PC-9 (cell line): Measurements from ENCODE around the gene MAPK1. TPM values are rescaled to one million over a fixed set of nuclear protein-coding genes. Genes with fewer than 3 reads are reported as not detected.
"Not testable (repeated sequence)": the region's sequence is repeated elsewhere in the genome, so short reads cannot be mapped to it uniquely, and the experiment has no call there.

Source experiments
- BruUV-seq: library from RNA; stranded (reverse); fragments of 400-500 nt; replicated peaks from 2 replicates; lab custom pipeline; 2021; lab: Mats Ljungman, UMichigan
- CTCF ChIA-PET: fragments of 300-600 bp; sonication (Branson Sonifier 250); formaldehyde crosslinking; loops from one replicate; lab custom pipeline; 2022; ENCODE audit warnings: antibody characterized with exemption; lab: Charles Lee
- POLR2A ChIA-PET: fragments of 300-600 bp; sonication (Branson Sonifier 250); formaldehyde crosslinking; loops from one replicate; lab custom pipeline; 2022; ENCODE audit warnings: antibody characterized with exemption; ENCODE audit not compliant: unreplicated experiment; lab: Charles Lee
- DNase-seq, 2 experiments: peaks; one replicate each; pipeline versions ENCODE4 v3.0.0 to v3.0.0-alpha.2; 2015 to 2022; ENCODE audit warnings: mixed read lengths in 1 of 2
- H2AFZ ChIP-seq: fragments of 200-600 bp; sonication (generic); 2 replicates; pipeline ENCODE4 v1.8.1; 2017; ENCODE audit warnings: antibody characterized with exemption
- H3F3A ChIP-seq: fragments of 200-600 bp; sonication (generic); 2 replicates; pipeline ENCODE4 v1.8.1; 2017; ENCODE audit warnings: antibody characterized with exemption, mild to moderate bottlenecking, low read depth; ENCODE audit not compliant: insufficient read depth
- H3K27ac ChIP-seq: fragments of 200-600 bp; sonication (generic); 2 replicates; pipeline ENCODE4 v1.6.1; 2016; ENCODE audit warnings: mixed run types
- H3K27me3 ChIP-seq: fragments of 200-600 bp; sonication (generic); 2 replicates; pipeline ENCODE4 v1.6.1; 2016; ENCODE audit warnings: low read depth, mixed run types; ENCODE audit not compliant: insufficient read depth
- H3K36me3 ChIP-seq: fragments of 200-600 bp; sonication (generic); 2 replicates; pipeline ENCODE4 v1.6.1; 2016; ENCODE audit warnings: low read depth, mixed run types
- H3K4me1 ChIP-seq: fragments of 200-600 bp; sonication (generic); replicated peaks from 2 replicates; pipeline ENCODE4 v1.6.1; 2016; ENCODE audit warnings: mixed run types; ENCODE audit not compliant: insufficient read depth
- H3K4me2 ChIP-seq: fragments of 200-600 bp; sonication (generic); 2 replicates; pipeline ENCODE4 v1.6.1; 2017; ENCODE audit warnings: mixed run types
- H3K4me3 ChIP-seq: fragments of 200-600 bp; sonication (generic); 2 replicates; pipeline ENCODE4 v1.6.1; 2016; ENCODE audit warnings: mixed run types
- H3K79me2 ChIP-seq: fragments of 200-600 bp; sonication (generic); 2 replicates; pipeline ENCODE4 v1.6.1; 2017; ENCODE audit warnings: low read depth, mixed run types
- H3K9me2 ChIP-seq: fragments of 200-600 bp; sonication (generic); 2 replicates; pipeline ENCODE4 v1.8.1; 2017; ENCODE audit warnings: mild to moderate bottlenecking; ENCODE audit not compliant: insufficient read depth
- H3K9me3 ChIP-seq: fragments of 200-600 bp; sonication (generic); 2 replicates; pipeline ENCODE4 v1.8.1; 2016; ENCODE audit warnings: low read depth; ENCODE audit not compliant: insufficient read depth
- H4K20me1 ChIP-seq: fragments of 200-600 bp; sonication (generic); 2 replicates; pipeline ENCODE4 v1.8.1; 2017; ENCODE audit not compliant: insufficient read depth
- EZH2 ChIP-seq: fragments of 200-600 bp; sonication (generic); IDR thresholded peaks from 2 replicates; pipeline ENCODE4 v1.8.0; 2017; ENCODE audit warnings: antibody characterized with exemption, low read depth
- intact Hi-C: fragments of 100-400 bp; cut with micrococcal nuclease; formaldehyde crosslinking; loops from one replicate; pipeline ENCODE4 v1.10.0; 2022; ENCODE audit not compliant: unreplicated experiment
- total RNA-seq: library from RNA; stranded (reverse); gene quantifications from 2 replicates; pipeline ENCODE4 v1.2.3, GENCODE V29; 2021
- TF ChIP-seq, protein P1 (sequence below): fragments of 200-600 bp; sonication (generic); conservative IDR thresholded peaks from 2 replicates; pipeline ENCODE4 v1.6.1; 2017; ENCODE audit warnings: mixed run types, antibody characterized with exemption, mild to moderate bottlenecking, moderate library complexity

Gene MAPK1
- total RNA-seq, 1 experiment from 2014 or later: 82.8 TPM

GRCh38 chr22:21909871-21910270 lies 42.4 kb upstream of the MAPK1 start:
- H3K9me2 ChIP-seq: no peaks in the 10 kb centered on the region
- no peak overlapping the region for H3K4me3 ChIP-seq
- no peak overlapping the region for H2AFZ ChIP-seq
- no peak for TF ChIP-seq EZH2
- TF ChIP-seq, protein P1, sequence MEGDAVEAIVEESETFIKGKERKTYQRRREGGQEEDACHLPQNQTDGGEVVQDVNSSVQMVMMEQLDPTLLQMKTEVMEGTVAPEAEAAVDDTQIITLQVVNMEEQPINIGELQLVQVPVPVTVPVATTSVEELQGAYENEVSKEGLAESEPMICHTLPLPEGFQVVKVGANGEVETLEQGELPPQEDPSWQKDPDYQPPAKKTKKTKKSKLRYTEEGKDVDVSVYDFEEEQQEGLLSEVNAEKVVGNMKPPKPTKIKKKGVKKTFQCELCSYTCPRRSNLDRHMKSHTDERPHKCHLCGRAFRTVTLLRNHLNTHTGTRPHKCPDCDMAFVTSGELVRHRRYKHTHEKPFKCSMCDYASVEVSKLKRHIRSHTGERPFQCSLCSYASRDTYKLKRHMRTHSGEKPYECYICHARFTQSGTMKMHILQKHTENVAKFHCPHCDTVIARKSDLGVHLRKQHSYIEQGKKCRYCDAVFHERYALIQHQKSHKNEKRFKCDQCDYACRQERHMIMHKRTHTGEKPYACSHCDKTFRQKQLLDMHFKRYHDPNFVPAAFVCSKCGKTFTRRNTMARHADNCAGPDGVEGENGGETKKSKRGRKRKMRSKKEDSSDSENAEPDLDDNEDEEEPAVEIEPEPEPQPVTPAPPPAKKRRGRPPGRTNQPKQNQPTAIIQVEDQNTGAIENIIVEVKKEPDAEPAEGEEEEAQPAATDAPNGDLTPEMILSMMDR: no peak
- H3F3A ChIP-seq: no peaks in the 10 kb centered on the region
- CTCF ChIA-PET: no interaction called here
- H3K27me3 ChIP-seq: no peaks in the 10 kb centered on the region
- DNase-seq: no peak
- POLR2A ChIA-PET: no interaction called here
- no peak overlapping the region for H3K27ac ChIP-seq
- H3K36me3 ChIP-seq: no peaks in the 10 kb centered on the region
- H4K20me1 ChIP-seq: no peaks in the 10 kb centered on the region
- H3K4me2 ChIP-seq: no peak overlapping the region
- intact Hi-C loops: no loop called here
- no peaks in the 10 kb centered on the region for H3K9me3 ChIP-seq
- no peaks in the 10 kb centered on the region for H3K79me2 ChIP-seq
- no peaks in the 10 kb centered on the region for H3K4me1 ChIP-seq
- BruUV-seq: no TSS peak

DNA sequence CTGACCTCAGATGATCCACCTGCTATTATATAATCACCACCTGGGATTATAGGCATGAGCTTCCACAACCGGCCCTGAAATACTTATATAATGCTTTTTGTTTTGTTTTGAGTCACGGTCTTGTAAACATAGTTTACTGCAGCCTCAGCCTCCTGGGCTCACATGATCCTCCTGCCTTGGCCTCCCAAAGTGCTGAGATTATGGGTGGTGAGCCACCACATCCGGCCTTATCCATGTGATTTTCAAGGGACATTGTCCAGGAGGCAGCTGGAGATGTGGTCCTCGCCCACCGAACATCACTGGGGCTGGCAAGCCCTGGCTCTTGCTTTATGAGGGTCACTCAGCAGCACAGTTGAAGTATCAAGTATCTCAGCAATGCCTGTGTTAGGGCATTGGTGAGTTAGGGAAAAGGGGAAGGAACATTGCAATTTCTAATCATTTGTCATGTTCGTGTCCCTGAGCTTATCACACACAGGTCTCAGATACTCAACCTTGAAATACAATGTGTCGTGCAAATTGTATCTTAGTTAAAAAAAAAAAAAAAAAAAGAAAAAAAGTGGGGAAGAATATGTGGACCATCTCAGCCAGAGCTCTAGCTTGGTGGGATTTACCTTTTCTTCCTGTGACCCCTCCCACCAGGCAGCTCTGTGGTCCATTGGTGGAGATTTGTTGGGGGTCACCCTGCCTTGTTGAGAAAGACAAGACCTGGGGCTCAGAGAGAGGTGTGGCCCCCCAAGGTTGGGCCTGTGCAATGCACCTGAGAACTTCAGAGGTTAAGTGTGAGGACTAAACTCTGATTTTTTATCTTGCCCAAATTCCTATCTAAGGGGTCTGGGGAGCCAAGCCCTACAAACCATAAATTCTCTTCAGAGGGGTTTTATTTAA lies 40.4 kb upstream of the MAPK1 start:
- TF ChIP-seq, protein P1: no peak
- no peak for TF ChIP-seq EZH2
- no peak overlapping the region for H3K4me3 ChIP-seq
- ChIA-PET POLR2A (no interaction called here), CTCF (no interaction called here)
- no peaks in the 10 kb centered on the region for H3K36me3 ChIP-seq
- H4K20me1 ChIP-seq: no peaks in the 10 kb centered on the region
- no peaks in the 10 kb centered on the region for H3K27me3 ChIP-seq
- BruUV-seq: no TSS peak
- H3K79me2 ChIP-seq: no peaks in the 10 kb centered on the region
- no peaks in the 10 kb centered on the region for H3F3A ChIP-seq
- H3K27ac ChIP-seq: no peak overlapping the region
- no peaks in the 10 kb centered on the region for H3K9me3 ChIP-seq
- no peaks in the 10 kb centered on the region for H3K9me2 ChIP-seq
- intact Hi-C loops: no loop called here
- no peaks in the 10 kb centered on the region for H3K4me1 ChIP-seq
- H2AFZ ChIP-seq: no peak overlapping the region
- no peak overlapping the region for H3K4me2 ChIP-seq
- no peak for DNase-seq

GRCh38 chr22:21905234-21905633 lies 37.8 kb upstream of the MAPK1 start:
- H3K27me3 ChIP-seq, H3K27ac ChIP-seq, POLR2A ChIA-PET, H3K4me1 ChIP-seq, CTCF ChIA-PET, H3K79me2 ChIP-seq, H3K4me2 ChIP-seq, H3K9me3 ChIP-seq, DNase-seq, H3K9me2 ChIP-seq, H3K4me3 ChIP-seq, H3K36me3 ChIP-seq, H4K20me1 ChIP-seq, H2AFZ ChIP-seq, BruUV-seq, intact Hi-C loops, H3F3A ChIP-seq: not testable (repeated sequence)
